ENCODE data around the gene FITM1.

DNA sequence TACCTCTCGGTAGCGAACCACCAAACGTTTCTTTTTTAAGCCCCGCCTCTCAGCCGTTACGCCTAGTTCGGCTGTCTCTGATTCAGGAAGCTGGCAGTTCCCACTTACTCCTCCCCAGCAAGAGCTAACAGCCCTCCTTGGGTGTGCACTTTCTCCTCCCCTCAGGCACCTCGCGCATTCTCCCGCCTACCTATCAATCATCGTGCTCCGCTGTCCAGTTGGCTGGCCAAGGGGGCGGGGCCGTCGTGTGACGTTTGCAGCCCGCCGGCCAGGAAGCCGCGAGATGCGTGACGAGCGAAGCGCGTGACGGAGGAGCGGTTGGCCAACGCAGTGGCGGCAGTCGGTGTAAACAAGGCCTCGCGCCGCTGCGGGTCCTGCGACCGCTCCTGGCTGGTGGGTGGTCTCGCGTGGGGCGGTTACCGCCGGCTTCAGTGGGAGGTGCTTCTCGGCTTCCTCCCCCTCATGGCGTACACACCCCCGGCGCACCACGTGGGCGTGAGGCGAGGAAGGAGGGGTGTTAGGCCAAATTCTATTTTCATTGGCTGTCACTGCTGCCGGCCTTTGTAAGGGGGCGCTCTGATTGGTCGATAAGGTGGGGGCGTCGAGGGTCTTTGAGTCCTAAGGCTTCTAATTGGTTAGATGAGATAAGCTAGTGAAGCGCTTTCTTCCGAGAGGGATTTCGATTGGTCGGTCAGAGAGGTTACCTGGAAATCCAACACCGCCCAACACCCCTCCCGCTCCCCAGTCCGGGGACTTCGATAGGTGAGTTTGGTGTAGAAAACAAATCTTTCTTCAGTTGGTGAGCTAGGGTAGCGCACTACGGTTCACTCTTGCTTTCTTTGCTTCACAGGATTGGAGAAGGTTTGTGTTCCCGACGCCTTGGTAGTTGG is 15.7 kb upstream of the FITM1 start, which contains the start of the genes DCAF11 and NRL:
- TF ChIP-seq EP300 (IDR thresholded peaks at IDR 0.05; ENCODE audit: borderline replicate concordance), result no peak; the same call in 1 of the 2 replicates
- TF ChIP-seq NFIC (IDR thresholded peaks at IDR 0.05), result no peak
- peak; percentile 54 for TF ChIP-seq TAF1 (IDR thresholded peaks at IDR 0.05; ENCODE audit: low read depth)
- TF ChIP-seq, protein P1, sequence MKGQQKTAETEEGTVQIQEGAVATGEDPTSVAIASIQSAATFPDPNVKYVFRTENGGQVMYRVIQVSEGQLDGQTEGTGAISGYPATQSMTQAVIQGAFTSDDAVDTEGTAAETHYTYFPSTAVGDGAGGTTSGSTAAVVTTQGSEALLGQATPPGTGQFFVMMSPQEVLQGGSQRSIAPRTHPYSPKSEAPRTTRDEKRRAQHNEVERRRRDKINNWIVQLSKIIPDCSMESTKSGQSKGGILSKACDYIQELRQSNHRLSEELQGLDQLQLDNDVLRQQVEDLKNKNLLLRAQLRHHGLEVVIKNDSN (IDR thresholded peaks at IDR 0.05), result peak; percentile 94
- TF ChIP-seq TEAD4 (IDR thresholded peaks at IDR 0.05), result peak; percentile 27; the same call in 1 of the 2 replicates
- no peak for TF ChIP-seq ZBTB7A (IDR thresholded peaks at IDR 0.05; ENCODE audit: low read depth)

Data from Ishikawa (cell line).